Activated CD4-positive, alpha-beta T cell treated with anti-CD3 and anti-CD28 coated beads, Interleukin-2, amount 50 U/mL, for 16 hours (primary cell): Measurements from ENCODE around the gene PIAS4.
A peak's percentile ranks its signal among the peaks of the same experiment; 100 is the strongest.

Experiments
- DNase-seq: peaks from one replicate; pipeline ENCODE4 v3.0.0-alpha.2; 2020

Gene PIAS4

DNA sequence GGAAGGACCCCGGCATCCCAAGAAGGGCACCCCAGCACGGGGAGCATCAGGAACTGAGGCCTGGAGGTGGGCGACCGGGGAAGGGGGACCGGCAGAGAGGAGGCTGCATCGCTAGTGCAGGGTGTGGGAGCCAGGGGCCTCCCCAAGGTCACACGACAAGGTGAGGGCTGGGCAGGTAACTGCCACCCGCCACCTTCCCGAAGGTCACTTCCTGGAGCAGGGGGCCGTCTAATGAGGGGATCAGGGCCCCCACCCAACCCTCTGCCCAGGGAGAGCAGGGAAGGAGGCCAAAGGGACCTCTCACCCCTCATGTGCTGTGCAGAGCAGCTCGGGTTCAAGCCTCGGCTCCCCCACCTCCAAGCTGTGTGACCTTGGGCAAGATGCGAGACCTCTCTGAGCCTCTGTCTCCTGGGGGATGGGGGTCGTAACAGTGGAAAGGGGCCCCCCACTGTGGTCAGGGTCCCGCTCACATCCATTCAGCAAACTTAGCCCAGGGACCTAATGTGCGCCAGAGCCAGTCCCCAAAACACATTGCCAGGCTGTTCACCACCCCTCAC, 53.2 kb downstream of the PIAS4 start:
- DNase-seq, result no peak

DNA sequence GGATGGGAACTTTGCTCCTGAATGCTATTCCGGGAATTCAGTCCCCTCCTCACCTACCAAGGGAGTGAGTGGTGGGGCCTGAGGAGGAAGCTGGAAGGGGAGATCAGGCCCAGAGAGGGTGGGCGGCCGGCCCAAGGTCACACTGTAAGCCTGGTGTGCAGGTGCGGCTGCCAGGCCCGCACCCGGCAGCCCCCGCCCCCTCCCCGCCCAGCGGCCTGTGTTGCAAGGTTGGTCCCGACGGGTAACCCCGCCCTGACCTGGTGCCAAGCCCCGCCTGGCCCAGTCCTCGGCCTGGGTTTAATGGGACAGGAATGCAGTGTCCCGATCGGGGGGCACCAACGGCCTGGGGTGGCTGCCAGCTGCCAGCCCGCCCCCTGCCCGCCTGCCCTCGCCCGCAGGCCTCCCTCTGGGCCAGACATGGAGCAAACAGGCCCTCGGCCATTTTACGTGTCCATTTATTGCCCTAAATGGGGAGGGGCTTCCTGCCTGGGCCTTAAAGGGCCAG, 53.7 kb downstream of the PIAS4 start:
- DNase-seq, result no peak

DNA sequence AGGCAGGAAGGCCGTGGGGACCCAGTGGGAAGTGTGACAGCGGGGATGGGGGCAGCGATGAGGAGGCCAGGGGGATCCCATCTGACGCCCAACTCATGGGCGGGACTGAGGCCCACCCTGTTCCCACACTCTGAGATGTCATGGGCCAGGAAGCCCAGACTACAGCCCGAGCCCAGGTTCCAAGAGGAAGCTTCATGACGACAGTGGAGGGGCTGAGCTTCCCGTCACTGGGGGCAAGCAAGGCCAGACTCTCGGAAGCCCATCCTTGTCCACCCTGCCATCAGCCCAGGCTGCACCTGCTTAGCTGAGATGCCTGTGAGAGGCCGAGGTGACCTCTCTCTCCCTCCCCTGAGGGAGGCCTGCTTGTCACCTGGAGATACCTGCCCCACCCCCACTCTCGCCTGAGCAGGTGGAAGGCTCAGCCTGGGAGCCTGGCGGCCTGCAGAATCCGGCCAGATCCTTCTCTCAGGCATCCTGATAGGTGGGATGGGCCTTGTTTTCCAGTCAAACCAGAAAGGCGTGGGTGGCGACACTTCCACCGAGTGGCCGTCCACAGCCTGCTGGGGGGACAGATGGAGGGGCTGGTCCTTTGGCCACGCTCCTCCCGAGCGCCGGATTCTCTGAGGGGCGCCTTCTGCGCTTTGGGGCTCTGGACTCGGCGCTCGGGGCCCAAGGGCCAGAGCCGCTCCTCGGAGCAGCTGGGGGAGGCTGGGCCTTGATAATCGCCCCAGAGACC, 54.3 kb downstream of the PIAS4 start:
- no peak for DNase-seq

- DNase-seq, result no peak
These were observed 55.2 kb downstream of the PIAS4 start for GRCh38 chr19:4062419-4063368.

DNA sequence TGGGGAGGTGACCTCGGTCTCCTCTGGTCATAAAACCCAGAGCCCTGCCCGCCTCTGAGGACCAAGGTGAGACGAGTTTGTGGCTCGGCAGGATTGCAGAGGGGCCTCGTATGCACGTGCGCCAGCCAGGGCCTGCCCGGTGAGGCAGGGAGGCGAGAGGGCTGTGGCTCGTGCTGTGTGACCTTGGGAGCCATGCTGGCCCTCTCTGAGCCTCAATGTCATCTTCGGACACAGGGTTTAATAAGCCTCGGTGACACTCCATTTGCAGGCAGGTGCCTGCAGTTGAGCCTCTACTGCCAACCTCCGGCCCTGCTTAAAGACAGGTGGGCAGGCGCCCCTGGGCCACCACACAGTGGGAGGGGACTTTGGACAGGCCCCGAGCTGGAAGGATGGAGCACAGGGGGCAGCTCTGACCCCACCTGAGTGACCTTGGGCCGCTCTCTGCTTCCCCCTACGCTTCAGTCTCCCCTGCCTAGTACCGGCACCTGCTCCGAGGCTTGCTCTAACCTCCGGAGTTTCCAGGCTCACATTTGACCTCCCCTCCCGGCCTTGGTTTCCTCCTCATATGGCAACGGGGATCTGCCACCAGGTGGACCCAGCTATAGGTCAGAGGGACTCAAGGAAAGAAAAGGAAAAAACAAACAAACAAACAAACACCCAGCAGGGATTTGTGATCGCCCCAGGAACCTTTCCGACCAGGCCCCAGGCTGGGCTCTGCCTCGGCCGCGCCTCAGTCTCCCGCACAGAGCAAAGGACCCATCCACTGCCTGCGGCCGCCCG, 56.0 kb downstream of the PIAS4 start:
- DNase-seq, result no peak

- DNase-seq, result no peak
These were observed 56.6 kb downstream of the PIAS4 start for GRCh38 chr19:4064149-4064495.

DNA sequence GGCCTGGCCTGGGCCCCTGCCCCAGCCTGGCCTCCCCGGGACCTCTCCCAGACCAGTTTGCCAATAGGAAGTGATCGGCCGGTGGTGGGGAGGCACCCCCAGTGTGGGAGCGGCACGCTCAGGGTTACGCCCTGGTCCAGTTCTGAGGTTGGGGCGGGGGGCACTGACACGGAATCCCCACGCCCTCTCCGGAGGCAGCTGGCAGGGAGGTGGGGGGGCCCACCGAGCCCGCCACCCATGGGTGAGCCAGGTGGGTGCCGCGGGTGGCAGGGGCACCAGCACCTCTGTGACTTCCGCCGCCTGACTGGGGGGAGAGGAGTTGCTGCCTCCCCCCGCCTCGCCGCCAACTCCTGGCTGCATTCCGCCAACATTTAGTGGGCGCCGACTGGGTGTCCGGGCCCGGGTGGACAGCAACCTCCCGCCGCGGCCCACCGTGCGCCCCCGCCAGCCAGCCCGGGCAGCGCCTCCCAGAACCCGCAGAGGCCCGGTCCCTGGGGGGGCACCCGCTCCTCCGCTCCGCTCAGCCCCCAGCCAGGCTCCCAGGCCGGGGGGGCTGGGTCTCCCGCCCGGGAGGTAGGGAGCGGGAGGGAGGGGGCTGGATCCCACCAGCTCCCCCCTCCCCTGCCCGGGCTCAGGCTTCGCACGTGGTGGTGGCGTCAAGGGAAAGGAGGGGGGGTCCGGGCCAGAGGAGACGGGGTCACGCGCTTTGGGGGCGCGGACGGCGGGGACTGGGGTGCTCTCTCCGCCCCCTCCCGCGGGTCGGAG, 57.1 kb downstream of the PIAS4 start:
- no peak for DNase-seq

GRCh38 chr19:4065430-4066175, 58.1 kb downstream of the PIAS4 start:
- peak; percentile 97 for DNase-seq

DNA sequence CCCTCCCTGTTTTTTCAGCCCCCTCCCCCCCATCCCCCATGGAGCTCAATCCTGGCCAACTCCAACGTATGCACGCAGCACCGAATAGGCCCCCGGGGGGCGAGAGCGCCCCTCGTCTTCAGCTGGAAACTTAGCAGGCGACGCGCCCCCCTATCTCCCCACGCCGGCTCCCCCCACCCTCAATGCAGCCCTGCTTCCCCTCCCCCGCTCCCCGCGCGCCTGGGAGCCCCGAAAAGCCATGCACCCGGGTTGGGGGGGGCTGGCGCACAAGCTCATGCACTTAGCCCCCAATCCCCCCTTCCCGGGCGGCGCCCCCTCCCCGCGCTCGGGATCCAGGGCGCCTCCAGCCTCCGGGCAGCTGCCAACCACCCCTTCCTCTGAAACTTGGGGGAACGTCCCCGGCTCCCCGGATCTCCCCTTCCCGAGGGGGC, 58.7 kb downstream of the PIAS4 start:
- no peak for DNase-seq

DNA sequence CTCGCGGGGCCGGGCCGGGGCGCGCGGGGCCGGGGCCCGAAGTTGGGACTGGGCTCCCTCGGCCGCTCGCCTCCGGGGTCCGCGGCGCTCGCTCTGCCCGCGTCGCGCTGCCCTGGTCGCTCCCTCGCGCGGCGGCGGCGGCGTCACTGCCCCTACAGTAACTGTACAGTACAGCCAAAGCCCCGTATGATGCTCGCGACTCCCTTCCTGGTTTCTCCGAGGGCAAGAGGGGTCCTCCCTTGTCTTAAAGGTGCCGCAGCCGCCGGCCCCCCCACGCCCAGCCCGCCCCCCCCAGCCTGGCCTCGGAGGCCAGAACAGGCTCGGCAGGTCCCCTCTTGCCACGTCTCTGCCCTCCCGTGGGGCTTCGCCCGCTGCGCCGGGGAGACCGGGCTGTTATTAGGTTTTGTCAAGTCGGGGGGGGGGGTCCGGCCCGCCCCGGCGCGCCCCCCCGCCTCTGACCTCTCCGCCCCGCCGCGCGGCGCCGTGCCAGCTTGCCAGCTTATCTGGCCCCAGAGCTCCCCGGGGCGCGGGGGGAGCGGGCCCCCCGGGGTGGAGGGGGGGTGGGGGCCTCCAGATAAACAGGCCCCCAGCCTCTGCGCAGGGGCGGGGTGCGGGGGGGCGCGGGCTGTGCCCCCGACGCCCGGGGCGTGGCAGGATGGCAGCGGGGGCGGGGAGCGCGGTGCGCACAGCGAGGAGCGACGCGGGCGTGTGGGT, 59.3 kb downstream of the PIAS4 start, which contains the start of gene ZBTB7A:
Gene ZBTB7A, minus strand, starts transcription at position 218 of the 714 bp plus-strand sequence. CDS start 11,667 bp downstream, outside the sequence.
- peak; percentile 64 for DNase-seq

- no peak for DNase-seq
These were observed 60.0 kb downstream of the PIAS4 start for GRCh38 chr19:4067396-4068046.

- no peak for DNase-seq
These were observed 60.8 kb downstream of the PIAS4 start for GRCh38 chr19:4068047-4068966.

DNA sequence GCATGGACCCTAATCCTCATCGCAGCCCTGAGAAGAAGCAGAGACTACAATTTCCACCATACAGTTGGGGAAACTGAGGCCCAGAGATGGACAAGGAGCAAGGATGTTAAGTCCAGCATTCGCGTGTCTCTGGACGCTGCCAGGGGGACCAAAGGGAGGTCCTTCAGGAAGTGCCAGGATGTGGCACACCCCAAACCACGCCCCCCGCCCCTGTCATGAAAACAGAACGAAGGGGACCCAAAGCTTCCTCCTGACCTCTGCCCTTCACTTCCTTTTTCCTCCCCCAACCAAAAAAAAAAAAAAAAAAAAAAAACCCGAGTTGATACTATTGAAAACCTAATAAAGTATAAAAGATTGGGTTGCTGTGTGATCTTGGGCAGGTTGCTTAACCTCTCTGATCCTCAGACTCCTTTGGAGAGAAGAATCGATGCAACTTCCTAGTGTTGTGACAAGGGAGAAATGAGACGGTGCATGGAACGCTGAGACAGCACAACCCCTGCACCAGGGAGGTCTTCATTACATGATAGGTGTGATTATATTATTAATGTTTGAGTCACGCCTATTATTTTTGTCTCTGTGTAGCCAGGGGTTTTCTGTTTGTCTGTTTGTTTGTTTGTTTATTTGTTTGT, 61.9 kb downstream of the PIAS4 start:
- DNase-seq, result peak; percentile 68

- no peak for DNase-seq
These were observed 64.1 kb downstream of the PIAS4 start for GRCh38 chr19:4071610-4072009.

DNA sequence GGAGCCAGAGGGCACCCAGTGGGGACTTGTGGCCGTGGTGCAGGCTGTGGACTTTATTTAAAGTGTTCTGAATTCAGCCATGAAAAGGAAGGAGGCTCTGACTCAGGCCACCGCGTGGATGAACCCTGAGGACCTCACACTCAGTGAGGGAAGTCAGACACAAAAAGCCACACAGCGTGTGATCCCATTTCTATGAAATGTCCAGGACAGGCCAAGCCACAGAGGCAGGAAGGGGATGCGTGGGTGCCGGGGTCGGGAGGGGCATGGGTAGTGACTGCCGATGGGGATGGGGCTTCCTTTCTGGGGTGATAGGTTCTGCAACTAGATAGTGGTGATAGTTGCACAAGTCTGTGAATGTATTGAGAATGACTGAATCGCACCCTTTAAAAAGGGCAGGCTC, 67.8 kb downstream of the PIAS4 start:
- no peak for DNase-seq

DNA sequence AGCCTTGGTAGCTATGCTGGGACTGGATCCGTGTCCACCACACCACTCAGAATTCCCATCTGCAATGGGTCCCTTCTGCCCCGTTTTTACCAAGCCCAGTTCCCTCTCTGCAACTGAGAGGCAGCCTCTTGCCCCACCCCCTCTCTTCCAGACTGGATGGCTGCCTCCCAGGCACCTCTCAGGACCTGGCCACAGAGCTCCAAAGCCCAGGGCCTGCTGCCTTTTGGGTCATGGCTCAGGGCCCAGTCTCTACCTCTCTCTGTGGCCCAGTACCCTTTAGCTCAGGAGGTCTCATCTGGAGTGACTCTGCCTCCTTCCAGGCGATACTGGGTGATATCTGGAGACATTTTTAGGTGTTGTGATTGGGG, 69.5 kb downstream of the PIAS4 start:
- DNase-seq, result no peak

DNA sequence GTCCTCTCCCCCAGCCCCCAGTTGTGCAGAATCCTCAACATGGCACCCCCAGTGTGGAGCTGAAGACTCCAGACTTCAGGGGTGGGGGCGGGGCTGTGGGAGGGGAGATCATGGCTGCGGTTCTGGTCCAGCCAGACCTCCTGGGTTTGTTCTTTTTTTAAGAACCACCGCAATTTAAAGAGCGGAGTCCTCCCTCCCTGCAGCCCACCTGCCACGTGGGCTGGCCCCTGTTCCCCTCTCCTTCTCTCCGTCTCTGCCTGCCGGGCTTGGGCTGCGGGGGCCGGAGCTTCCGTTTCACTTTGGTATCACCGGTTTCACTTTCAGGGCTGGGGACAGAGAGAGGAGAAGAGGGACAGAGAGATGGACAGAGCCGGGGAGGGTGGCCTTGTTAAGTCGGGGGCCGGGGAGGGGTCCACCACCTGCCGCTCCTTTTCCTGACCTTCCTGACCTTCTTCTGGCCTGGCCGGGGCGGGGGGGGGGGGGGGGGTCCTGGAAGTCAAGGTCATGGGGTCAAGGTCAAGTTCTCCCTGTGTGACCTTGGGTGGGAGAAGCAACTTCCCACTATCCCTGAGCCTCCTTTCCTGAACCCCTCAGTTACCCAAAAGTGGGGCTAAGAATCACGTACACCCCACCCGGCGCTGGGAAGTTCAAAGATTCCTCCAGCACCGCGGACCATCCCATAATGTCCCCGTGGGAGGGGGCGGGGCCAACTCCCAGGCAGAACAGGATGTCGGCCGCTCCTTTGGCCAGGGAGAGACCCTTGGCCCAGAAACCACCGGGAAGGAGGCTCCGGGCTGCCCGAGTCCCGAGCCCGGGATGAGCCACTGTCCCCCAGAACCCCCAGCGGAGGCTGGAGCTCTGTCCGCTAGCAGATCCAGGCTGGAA, 70.5 kb downstream of the PIAS4 start:
- peak; percentile 51 for DNase-seq
